Muscle layer of duodenum (tissue), 2 donors: ENCODE results near the gene SESTD1.
A peak's percentile ranks its signal among the peaks of the same experiment; 100 is the strongest.

Experiments
- H3K27ac ChIP-seq: one replicate; pipeline ENCODE4 v1.7.0; 2013; ENCODE audit warnings: mild to moderate bottlenecking, low read length
- H3K27me3 ChIP-seq: one replicate; pipeline ENCODE4 v1.7.0; 2013; ENCODE audit warnings: low read depth, mild to moderate bottlenecking, control low read depth, low read length
- H3K36me3 ChIP-seq, 2 donors: one replicate each; pipeline ENCODE4 v1.7.0; 2013; ENCODE audit warnings: low read length in 2 of 2, control low read depth in 1 of 2, mild to moderate bottlenecking in 1 of 2; ENCODE audit not compliant: insufficient read depth in 2 of 2, control insufficient read depth in 1 of 2
- H3K4me1 ChIP-seq, 2 donors: one replicate each; pipeline ENCODE4 v1.7.0; 2013; ENCODE audit warnings: low read length in 2 of 2, mild to moderate bottlenecking in 2 of 2, control low read depth in 1 of 2, moderate library complexity in 1 of 2; ENCODE audit not compliant: insufficient read depth in 2 of 2, control insufficient read depth in 1 of 2
- H3K4me3 ChIP-seq, 2 donors: one replicate each; pipeline ENCODE4 v1.7.0; 2013; ENCODE audit warnings: low read length in 2 of 2, low read depth in 1 of 2, mild to moderate bottlenecking in 1 of 2
- H3K9me3 ChIP-seq, 2 donors: one replicate each; pipeline ENCODE4 v1.7.0; 2013; ENCODE audit warnings: low read length in 2 of 2, control low read depth in 1 of 2, mild to moderate bottlenecking in 1 of 2; ENCODE audit not compliant: control insufficient read depth in 1 of 2
- donor health status: healthy.

SESTD1 gene

DNA sequence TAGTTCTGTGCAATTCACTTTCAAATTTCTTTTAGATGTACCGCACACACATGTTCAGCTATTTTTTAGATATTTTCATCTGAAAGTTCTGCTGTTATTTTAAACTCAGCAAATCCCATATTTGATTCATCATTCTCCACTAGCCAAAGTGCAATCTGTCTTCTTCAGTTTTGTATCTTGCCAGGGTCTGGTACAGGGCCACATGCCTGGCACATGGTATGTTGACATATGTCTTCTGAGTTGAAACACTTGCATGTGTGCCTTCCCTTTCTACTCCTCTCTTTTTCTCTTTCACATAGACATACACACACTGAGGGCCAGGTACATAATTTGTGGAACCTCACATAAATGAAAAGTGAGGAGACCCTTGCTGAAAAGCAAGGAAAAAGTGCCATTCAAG is 25.7 kb upstream of the SESTD1 start:
- Histone ChIP-seq H3K4me3 (no peak overlapping the region), H3K27ac (no peak overlapping the region), H3K4me1 (no peaks in the 10 kb centered on the region), H3K36me3 (no peaks in the 10 kb centered on the region), H3K27me3 (no peaks in the 10 kb centered on the region), H3K9me3 (no peaks in the 10 kb centered on the region)

- Histone ChIP-seq H3K4me3 (no peak overlapping the region), H3K4me1 (no peaks in the 10 kb centered on the region), H3K27ac (no peak overlapping the region), H3K27me3 (no peaks in the 10 kb centered on the region), H3K9me3 (no peaks in the 10 kb centered on the region), H3K36me3 (no peaks in the 10 kb centered on the region)
Measured at GRCh38 chr2:179285060-179285459, 20.4 kb upstream of the SESTD1 start.

DNA sequence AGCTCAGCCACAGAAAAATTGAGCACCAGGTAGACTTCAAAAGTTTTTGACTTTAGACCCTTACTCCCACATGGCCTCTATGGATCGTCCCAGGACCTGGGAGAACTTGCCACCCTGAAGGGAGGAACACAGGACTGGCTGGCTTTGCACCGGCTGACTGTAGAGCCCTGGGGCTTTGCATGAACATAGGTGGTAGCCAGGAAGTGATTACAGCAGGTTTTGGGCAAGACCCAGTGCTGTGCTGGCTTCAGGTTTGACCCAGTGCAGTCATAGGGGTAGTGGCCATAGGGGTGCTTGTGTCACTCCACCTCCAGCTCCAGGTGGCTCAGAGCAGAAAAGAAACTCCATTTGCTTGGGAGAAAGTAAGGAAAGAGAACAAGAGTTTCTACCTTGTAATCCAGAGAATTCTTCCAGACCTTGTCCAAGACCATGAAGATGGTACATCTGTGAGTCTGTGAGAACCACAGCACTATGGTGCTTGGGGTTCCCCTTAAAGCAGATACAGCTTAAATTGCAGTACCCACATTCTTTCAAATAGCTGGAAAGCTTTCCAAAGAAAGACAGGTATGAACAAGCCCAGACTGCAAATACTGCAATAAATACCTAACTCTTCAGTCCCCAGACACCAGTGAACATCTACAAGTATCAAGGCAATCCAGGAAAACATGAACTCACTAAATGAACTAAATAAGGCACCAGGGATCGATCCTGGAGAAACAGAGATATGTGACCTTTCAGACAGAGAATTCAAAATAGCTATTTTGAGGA is 13.0 kb upstream of the SESTD1 start:
- Histone ChIP-seq H3K36me3 (peaks cover 0 to under 1% of the 10 kb centered on the region in 2 donors), H3K4me3 (no peak overlapping the region), H3K27me3 (no peaks in the 10 kb centered on the region), H3K9me3 (no peaks in the 10 kb centered on the region), H3K27ac (no peak overlapping the region), H3K4me1 (peaks cover 5 to 20% of the 10 kb centered on the region in 2 donors)

GRCh38 chr2:179275253-179276012 is 10.8 kb upstream of the SESTD1 start:
- Histone ChIP-seq H3K9me3 (no peaks in the 10 kb centered on the region), H3K36me3 (peaks cover 0 to 4% of the 10 kb centered on the region in 2 donors), H3K4me3 (no peak overlapping the region), H3K4me1 (peaks cover 10 to 26% of the 10 kb centered on the region in 2 donors), H3K27ac (peak overlapping the region; percentile 37), H3K27me3 (no peaks in the 10 kb centered on the region)

DNA sequence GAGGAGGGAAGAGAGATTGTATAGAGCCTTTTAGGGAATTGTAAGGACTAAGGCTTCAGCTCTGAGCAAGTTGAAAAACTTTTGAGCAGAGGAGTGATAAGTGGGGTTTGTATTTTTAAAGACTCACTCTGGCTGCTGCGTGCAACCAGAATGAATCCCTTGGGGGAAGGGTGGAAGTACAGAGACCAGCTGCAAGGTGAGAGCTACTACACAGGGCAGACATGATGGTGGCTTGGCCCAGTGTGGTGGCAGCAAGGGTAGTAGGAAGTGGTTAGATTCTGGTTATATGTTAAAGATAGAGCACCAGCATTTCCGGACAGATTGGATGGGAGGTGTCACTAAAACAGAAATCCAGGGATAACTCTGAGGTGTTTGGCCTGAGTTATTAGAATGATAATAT is 10.1 kb upstream of the SESTD1 start:
- no peaks in the 10 kb centered on the region for H3K27me3 ChIP-seq
- peaks cover 0 to 4% of the 10 kb centered on the region in 2 donors for H3K36me3 ChIP-seq
- H3K9me3 ChIP-seq = no peaks in the 10 kb centered on the region
- H3K27ac ChIP-seq = peak overlapping the region; percentile 37
- H3K4me1 ChIP-seq = peaks cover 10 to 26% of the 10 kb centered on the region in 2 donors
- H3K4me3 ChIP-seq = no peak overlapping the region

GRCh38 chr2:179273461-179273962 is 8.9 kb upstream of the SESTD1 start:
- Histone ChIP-seq H3K27me3 (no peaks in the 10 kb centered on the region), H3K36me3 (peaks cover 0 to 4% of the 10 kb centered on the region in 2 donors), H3K9me3 (no peaks in the 10 kb centered on the region), H3K27ac (no peak overlapping the region), H3K4me3 (no peak overlapping the region), H3K4me1 (peaks cover 10 to 26% of the 10 kb centered on the region in 2 donors)

DNA sequence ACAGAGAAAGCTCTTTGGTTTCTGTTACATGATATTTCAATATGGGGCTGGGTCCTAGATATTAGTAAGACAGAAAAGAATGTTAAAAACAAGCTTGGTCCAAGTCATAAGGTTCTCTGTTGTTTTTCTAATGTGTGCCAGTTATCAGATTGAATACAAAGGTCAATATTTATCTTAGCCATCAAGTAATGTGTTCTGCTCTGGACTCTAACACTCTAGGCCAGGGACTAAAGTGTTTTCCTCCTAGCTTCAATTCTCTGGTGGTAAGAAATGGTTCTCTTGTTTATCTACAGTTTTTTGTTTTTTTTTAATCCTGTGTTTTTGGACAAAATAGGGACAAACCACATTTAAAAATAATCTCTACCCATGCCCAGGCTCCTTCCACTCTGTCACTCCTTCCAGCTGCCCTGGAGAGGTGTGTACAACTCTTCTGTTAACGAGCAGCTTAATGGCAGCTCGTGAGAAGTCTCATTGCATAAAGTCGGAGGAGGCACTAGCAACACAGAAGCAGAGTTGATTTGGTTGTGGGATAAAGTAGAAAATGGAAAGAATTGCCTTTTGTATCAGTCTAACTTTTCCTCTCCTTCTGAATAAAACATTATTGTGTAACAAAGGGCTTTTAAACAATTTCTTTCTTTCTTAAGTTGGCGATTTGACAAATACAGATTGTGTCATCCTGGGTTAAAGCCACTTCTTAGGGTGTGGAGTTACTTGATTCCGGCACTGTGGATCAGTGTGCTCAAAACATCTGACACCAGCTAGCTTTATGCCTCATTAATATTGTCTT is 8.0 kb upstream of the SESTD1 start:
- Histone ChIP-seq H3K9me3 (no peaks in the 10 kb centered on the region), H3K4me3 (no peak overlapping the region), H3K4me1 (peaks cover 10 to 26% of the 10 kb centered on the region in 2 donors), H3K27me3 (no peaks in the 10 kb centered on the region), H3K27ac (peak overlapping the region; percentile 28), H3K36me3 (peaks cover 0 to 4% of the 10 kb centered on the region in 2 donors)

- H3K4me1 ChIP-seq = peaks cover 10 to 21% of the 10 kb centered on the region in 2 donors
- peaks cover 0 to 4% of the 10 kb centered on the region in 2 donors for H3K36me3 ChIP-seq
- no peak overlapping the region for H3K4me3 ChIP-seq
- no peaks in the 10 kb centered on the region for H3K9me3 ChIP-seq
- H3K27ac ChIP-seq = no peak overlapping the region
- H3K27me3 ChIP-seq = no peaks in the 10 kb centered on the region
Measured at GRCh38 chr2:179270689-179271088, 6.1 kb upstream of the SESTD1 start.

DNA sequence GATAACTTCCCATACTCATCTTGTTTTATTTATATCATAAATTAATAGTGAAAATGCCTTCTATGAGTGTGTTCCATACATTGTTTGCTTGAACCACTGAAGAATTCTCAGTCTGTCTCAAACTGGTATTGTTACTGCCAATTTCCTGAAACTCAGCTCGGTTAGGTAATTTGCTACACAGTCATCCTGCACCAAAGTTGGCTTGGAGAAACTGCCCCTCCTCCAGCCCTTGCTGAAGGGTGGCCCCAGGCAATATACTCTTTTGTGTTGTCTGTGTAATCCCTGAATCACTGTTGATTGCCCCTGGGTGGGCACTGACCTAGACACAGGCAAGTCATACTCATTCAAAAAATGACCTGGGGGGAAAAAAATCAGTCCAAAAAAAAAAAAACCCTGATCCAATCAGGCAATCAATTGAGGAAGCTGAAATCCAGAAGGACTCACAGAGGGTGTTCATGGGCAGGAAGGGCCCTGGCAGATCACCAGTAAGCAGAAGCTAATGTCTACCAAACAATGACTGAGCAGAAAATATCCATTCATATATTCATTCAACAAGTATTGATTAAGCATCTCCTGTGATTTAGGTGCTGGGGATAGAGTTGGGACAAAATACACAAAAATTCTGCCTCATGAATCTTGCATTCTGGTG is 3.8 kb upstream of the SESTD1 start:
- Histone ChIP-seq H3K9me3 (no peaks in the 10 kb centered on the region), H3K4me1 (peaks cover 8 to 10% of the 10 kb centered on the region in 2 donors), H3K27me3 (no peaks in the 10 kb centered on the region), H3K27ac (no peak overlapping the region), H3K36me3 (peaks cover 0 to 15% of the 10 kb centered on the region in 2 donors), H3K4me3 (no peak overlapping the region)

- Histone ChIP-seq H3K4me3 (no peak overlapping the region), H3K9me3 (no peaks in the 10 kb centered on the region), H3K36me3 (peaks cover 0 to 14% of the 10 kb centered on the region in 2 donors), H3K27me3 (no peaks in the 10 kb centered on the region), H3K4me1 (peaks cover 0 to 15% of the 10 kb centered on the region in 2 donors), H3K27ac (no peak overlapping the region)
Measured at GRCh38 chr2:179266271-179266670, 1.6 kb upstream of the SESTD1 start.
